B cell (primary cell): ENCODE measurements around the gene VANGL1.

Experiments used
- EZH2 ChIP-seq: IDR thresholded peaks from 2 replicates; pipeline ENCODE4 v1.6.1; 2012; ENCODE audit warnings: borderline replicate concordance, low read depth, mild to moderate bottlenecking, moderate library complexity, low read length; ENCODE audit not compliant: insufficient read depth, poor library complexity, severe bottlenecking
- TF ChIP-seq, protein P1 (sequence below): fragments of 200-600 bp; IDR thresholded peaks from one replicate; pipeline ENCODE4 v1.8.0; 2022; ENCODE audit warnings: antibody characterized with exemption, mild to moderate bottlenecking

DNA sequence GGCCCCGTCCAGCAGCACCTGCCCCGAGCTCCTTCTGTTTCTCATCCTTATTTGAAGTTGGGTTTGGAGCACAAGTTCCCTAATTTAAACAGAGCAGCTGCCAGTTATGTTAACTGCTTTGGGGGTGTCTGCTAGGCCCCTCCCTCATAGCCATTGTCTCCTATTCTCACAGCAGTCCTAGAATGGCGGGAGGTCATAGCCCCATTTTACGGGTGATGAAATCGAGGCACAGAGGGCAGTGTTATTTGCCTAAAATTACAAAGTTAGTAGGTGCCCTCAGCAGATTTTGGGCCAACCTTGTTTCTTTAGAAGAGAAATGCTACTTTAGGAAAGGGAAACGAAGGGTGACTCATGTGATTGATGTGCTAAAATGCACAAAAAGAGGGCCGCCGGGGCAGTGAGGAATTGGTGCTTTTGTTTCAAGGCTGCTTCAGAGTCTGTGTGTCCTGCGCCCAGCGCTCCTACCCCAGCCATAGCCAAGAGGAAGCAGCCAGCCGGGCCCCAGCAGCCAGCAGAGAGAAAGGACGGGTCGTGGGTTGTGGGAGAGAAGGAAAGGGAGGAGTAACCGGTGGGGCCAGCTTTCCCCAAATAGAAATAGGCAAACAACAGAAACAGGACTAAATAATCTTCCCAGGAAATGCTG lies 13.0 kb downstream of the VANGL1 start:
- TF ChIP-seq, protein P1, sequence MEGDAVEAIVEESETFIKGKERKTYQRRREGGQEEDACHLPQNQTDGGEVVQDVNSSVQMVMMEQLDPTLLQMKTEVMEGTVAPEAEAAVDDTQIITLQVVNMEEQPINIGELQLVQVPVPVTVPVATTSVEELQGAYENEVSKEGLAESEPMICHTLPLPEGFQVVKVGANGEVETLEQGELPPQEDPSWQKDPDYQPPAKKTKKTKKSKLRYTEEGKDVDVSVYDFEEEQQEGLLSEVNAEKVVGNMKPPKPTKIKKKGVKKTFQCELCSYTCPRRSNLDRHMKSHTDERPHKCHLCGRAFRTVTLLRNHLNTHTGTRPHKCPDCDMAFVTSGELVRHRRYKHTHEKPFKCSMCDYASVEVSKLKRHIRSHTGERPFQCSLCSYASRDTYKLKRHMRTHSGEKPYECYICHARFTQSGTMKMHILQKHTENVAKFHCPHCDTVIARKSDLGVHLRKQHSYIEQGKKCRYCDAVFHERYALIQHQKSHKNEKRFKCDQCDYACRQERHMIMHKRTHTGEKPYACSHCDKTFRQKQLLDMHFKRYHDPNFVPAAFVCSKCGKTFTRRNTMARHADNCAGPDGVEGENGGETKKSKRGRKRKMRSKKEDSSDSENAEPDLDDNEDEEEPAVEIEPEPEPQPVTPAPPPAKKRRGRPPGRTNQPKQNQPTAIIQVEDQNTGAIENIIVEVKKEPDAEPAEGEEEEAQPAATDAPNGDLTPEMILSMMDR = no peak
- no peak for TF ChIP-seq EZH2
